GM12878 (cell line): ENCODE results near the gene DIP2C. TPM values are rescaled to one million over a fixed set of nuclear protein-coding genes. Genes with fewer than 3 reads are reported as not detected.

Experiments
- ATAC-seq: fragments of 200-7000 bp; cut with Tn5 transposase; 3 replicates; pipeline ENCODE4 v1.9.1; 2020; ENCODE audit warnings: mild to moderate bottlenecking, moderate library complexity
- BruUV-seq: library from RNA; stranded (reverse); fragments of 400-500 nt; replicated peaks from 2 replicates; lab custom pipeline; 2021; lab: Mats Ljungman, UMichigan
- CTCF ChIA-PET: fragments of 300-600 bp; sonication (Branson Sonifier 250); formaldehyde crosslinking; extraction: SDS; loops from one replicate; lab custom pipeline; 2021; ENCODE audit warnings: inconsistent platforms; lab: Yijun Ruan, JAX
- POLR2A ChIA-PET: fragments of 350-600 bp; formaldehyde crosslinking; extraction: SDS; loops from one replicate; lab custom pipeline; 2021; ENCODE audit warnings: inconsistent platforms; lab: Charles Lee
- RAD21 ChIA-PET: fragments of 300-600 bp; sonication (Branson Sonifier 250); formaldehyde crosslinking; loops from one replicate; lab custom pipeline; 2023; ENCODE audit warnings: antibody characterized with exemption; ENCODE audit not compliant: unreplicated experiment; lab: Charles Lee
- SMC1A ChIA-PET: fragments of 300-600 bp; sonication (Branson Sonifier 250); formaldehyde crosslinking; loops from one replicate; lab custom pipeline; 2023; ENCODE audit not compliant: unreplicated experiment, uncharacterized antibody; lab: Charles Lee
- DNase-seq: peaks from one replicate; pipeline ENCODE4 v3.0.0-alpha.2; 2011; ENCODE audit warnings: low read depth, low spot score
- FAIRE-seq: peaks from 3 replicates; lab custom pipeline; 2011; peaks lifted over from hg19 to GRCh38; lab: Jason Lieb, UNC
- H2AFZ ChIP-seq: 2 replicates; pipeline ENCODE4 v1.6.0; 2011; ENCODE audit warnings: low read depth, low read length, control low read depth; ENCODE audit not compliant: control insufficient read depth
- H3K27ac ChIP-seq: 2 replicates; pipeline ENCODE4 v1.5.1; 2011; ENCODE audit warnings: control low read depth; ENCODE audit not compliant: control insufficient read depth, insufficient read depth
- H3K27me3 ChIP-seq, 2 experiments: replicated peaks in 1 of 2; 2 replicates each; pipeline versions ENCODE4 v1.6.0 to v1.6.1; 2011; ENCODE audit warnings: low read length in 1 of 2; ENCODE audit not compliant: control insufficient read depth in 2 of 2, insufficient read depth in 2 of 2
- H3K36me3 ChIP-seq, 2 experiments: 2 replicates each; pipeline ENCODE4 v1.5.1; 2011; ENCODE audit warnings: low read length in 1 of 2; ENCODE audit not compliant: control insufficient read depth in 2 of 2, insufficient read depth in 2 of 2
- H3K4me1 ChIP-seq: 2 replicates; pipeline ENCODE4 v1.6.1; 2011; ENCODE audit warnings: mild to moderate bottlenecking, low read length, moderate library complexity, mixed read lengths; ENCODE audit not compliant: control insufficient read depth, insufficient read depth
- H3K4me2 ChIP-seq: 2 replicates; pipeline ENCODE4 v1.6.0; 2011; ENCODE audit warnings: control low read depth; ENCODE audit not compliant: control insufficient read depth, insufficient read depth
- H3K4me3 ChIP-seq: fragments of 200-600 bp; sonication (generic); 2 replicates; pipeline ENCODE4 v1.5.1; 2016
- H3K79me2 ChIP-seq: 2 replicates; pipeline ENCODE4 v1.6.0; 2011; ENCODE audit warnings: low read length; ENCODE audit not compliant: control insufficient read depth, insufficient read depth
- H3K9ac ChIP-seq: 2 replicates; pipeline ENCODE4 v1.8.0; 2011; ENCODE audit warnings: low read length, control low read depth, mixed read lengths; ENCODE audit not compliant: control insufficient read depth, insufficient read depth
- H3K9me3 ChIP-seq: replicated peaks from 3 replicates; pipeline ENCODE4 v1.5.1; 2011; ENCODE audit warnings: mild to moderate bottlenecking, low read length; ENCODE audit not compliant: control insufficient read depth, insufficient read depth
- H4K20me1 ChIP-seq: 2 replicates; pipeline ENCODE4 v1.6.0; 2011; ENCODE audit not compliant: control insufficient read depth, insufficient read depth
- BMI1 ChIP-seq: fragments of 450-650 bp; IDR thresholded peaks from 2 replicates; pipeline ENCODE4 v1.6.1; 2016; ENCODE audit warnings: mild to moderate bottlenecking, moderate library complexity, borderline replicate concordance
- E2F8 ChIP-seq: fragments of 450-650 bp; IDR thresholded peaks from 2 replicates; pipeline ENCODE4 v1.6.1; 2018; ENCODE audit warnings: mild to moderate bottlenecking, low read depth, moderate library complexity; ENCODE audit not compliant: partially characterized antibody
- JUNB ChIP-seq: IDR thresholded peaks from 2 replicates; pipeline ENCODE4 v1.6.1; 2016; ENCODE audit warnings: antibody characterized with exemption, mild to moderate bottlenecking
- NR2C1 ChIP-seq: fragments of 450-650 bp; IDR thresholded peaks from 2 replicates; pipeline ENCODE4 v1.6.1; 2017; ENCODE audit warnings: antibody characterized with exemption, mild to moderate bottlenecking, moderate library complexity
- NRF1 ChIP-seq: conservative IDR thresholded peaks from 2 replicates; pipeline ENCODE4 v1.6.1; 2011; ENCODE audit warnings: mild to moderate bottlenecking, low read depth, low read length, improper control_type of control experiment
- RCOR1 ChIP-seq: conservative IDR thresholded peaks from 2 replicates; pipeline ENCODE4 v1.6.1; 2012; ENCODE audit warnings: low read depth, low read length, improper control_type of control experiment
- RUNX3 ChIP-seq: IDR thresholded peaks from 2 replicates; pipeline ENCODE4 v1.6.1; 2012; ENCODE audit warnings: low read length, inconsistent platforms
- SPI1 ChIP-seq: IDR thresholded peaks from 2 replicates; pipeline ENCODE4 v1.6.1; 2011; ENCODE audit warnings: low read depth, mild to moderate bottlenecking, low read length, moderate library complexity, borderline replicate concordance; ENCODE audit not compliant: insufficient read depth
- SREBF2 ChIP-seq: IDR thresholded peaks from 2 replicates; pipeline ENCODE4 v1.6.1; 2012; ENCODE audit warnings: mild to moderate bottlenecking, low read length
- TCF7 ChIP-seq: IDR thresholded peaks from 2 replicates; pipeline ENCODE4 v1.6.1; 2014; ENCODE audit warnings: antibody characterized with exemption, borderline replicate concordance
- ZBTB40 ChIP-seq: fragments of 450-650 bp; IDR thresholded peaks from 2 replicates; pipeline ENCODE4 v1.6.1; 2016; ENCODE audit warnings: mild to moderate bottlenecking, moderate library complexity, borderline replicate concordance
- WGBS: methylation state at CpG from one replicate; pipeline ENCODE4 v1.1.6; 2016; ENCODE audit warnings: low lambda C conversion rate; ENCODE audit not compliant: insufficient replicate concordance, insufficient coverage; ENCODE audit errors: missing lambda C conversion rate; 5-methylcytosine and 5-hydroxymethylcytosine counted together
- in situ Hi-C: fragments of 300-500 bp; cut with MboI; formaldehyde crosslinking; loops from 9 replicates; pipeline ENCODE4 v1.14.3; 2018; ENCODE audit warnings: mixed read lengths
- intact Hi-C: fragments of 100-400 bp; cut with micrococcal nuclease; formaldehyde crosslinking; loops from one replicate; pipeline ENCODE4 v1.14.2; 2022; ENCODE audit not compliant: unreplicated experiment
- polyA plus RNA-seq, 11 experiments: library from polyadenylated mRNA; depleted of rRNA in 4 of 11; unstranded in 6 of 11; stranded (reverse) in 5 of 11; fragments of >200 nt; fragmentation: Nextera tagmentation in 4 of 11; fragmentation: Illumina TruSeq in 1 of 11; extraction: Ambion mirVana in 4 of 11; extraction: Trizol in 1 of 11; gene quantifications; 1 replicate in 1 of 11; 2 replicates in 10 of 11; pipeline versions ENCODE4 v1.2.1 to v1.2.3, GENCODE V29; 2011 to 2016; ENCODE audit warnings: inconsistent platforms in 2 of 11, missing spikeins in 2 of 11, low read depth in 1 of 11
- total RNA-seq, 4 experiments: library from RNA; depleted of rRNA in 3 of 4; stranded (reverse); fragments of >200 nt in 3 of 4; fragmentation: Illumina TruSeq in 1 of 4; extraction: Trizol in 1 of 4; gene quantifications; 2 replicates each; pipeline versions ENCODE4 v1.2.1 to v1.2.3, GENCODE V29; 2013 to 2021

DIP2C gene
- total and polyA plus RNA-seq, 10 of the 15 experiments (the other 5 are each of a cell fraction or from before 2014, with no cell fraction given), result 0.01 to 0.10 (median 0.06) TPM

- TF ChIP-seq SPI1 (no peak), SREBF2 (no peak), TCF7 (no peak), NRF1 (no peak), BMI1 (no peak), JUNB (no peak), NR2C1 (no peak)
Observed at GRCh38 chr10:331186-331585, 358.3 kb downstream of the DIP2C start (continued).

GRCh38 chr10:329361-330099, 359.9 kb downstream of the DIP2C start:
- Histone ChIP-seq H3K27me3 (no peaks in the 10 kb centered on the region), H2AFZ (no peak overlapping the region), H3K9me3 (no peaks in the 10 kb centered on the region), H3K79me2 (no peaks in the 10 kb centered on the region), H4K20me1 (no peaks in the 10 kb centered on the region), H3K4me1 (peaks cover 12% of the 10 kb centered on the region), H3K27ac (no peak overlapping the region), H3K4me3 (no peak overlapping the region), H3K9ac (no peak overlapping the region), H3K36me3 (no peaks in the 10 kb centered on the region), H3K4me2 (no peak overlapping the region)
- DNase-seq (no peak), FAIRE-seq (no peak), ATAC-seq (no peak)
- no TSS peak for BruUV-seq
- ChIA-PET RAD21 (no interaction called here), POLR2A (no interaction called here), SMC1A (interaction anchor here (0.9 kb wide), 1 partner anchor 10 kb away, joined by 3 read pairs; no protein-coding TSS in a partner anchor), CTCF (no interaction called here)
- WGBS, result 53% methylated on average over 15 of the region's 15 CpGs
- intact Hi-C loops, result no loop called here
- in situ Hi-C loops, result no loop called here
- no peak for TF ChIP-seq RCOR1
- TF ChIP-seq ZBTB40, result peak; percentile 92
- TF ChIP-seq RUNX3, result peak; percentile 57
- no peak for TF ChIP-seq E2F8
